Prostate gland (tissue), 2 donors: ENCODE measurements around the gene NSG2.

Experiments used
- CTCF ChIP-seq, 4 experiments: fragments of 200-600 bp in 2 of 4; fragments of 450-650 bp in 2 of 4; sonication (generic) in 2 of 4; IDR thresholded peaks; 1 replicate in 3 of 4; 2 replicates in 1 of 4; pipeline ENCODE4 v1.5.1; 2016 to 2019; ENCODE audit warnings: antibody characterized with exemption in 4 of 4, mild to moderate bottlenecking in 2 of 4, moderate library complexity in 2 of 4
- POLR2AphosphoS5 ChIP-seq: sonication (generic); formaldehyde crosslinking; IDR thresholded peaks from one replicate; pipeline ENCODE4 v1.6.1; 2017; ENCODE audit warnings: antibody characterized with exemption

- no peak for TF ChIP-seq CTCF (IDR thresholded peaks at IDR 0.05)
- TF ChIP-seq POLR2AphosphoS5 = no peak
Observed at GRCh38 chr5:174101195-174101730, 55.8 kb downstream of the NSG2 start.
